Mucosa of descending colon (tissue), 3 donors: Measurements from ENCODE around the gene ST6GALNAC4. TPM values are rescaled to one million over a fixed set of nuclear protein-coding genes. Genes with fewer than 3 reads are reported as not detected.

ENCODE experiments used
- ATAC-seq: fragments of 200-7000 bp; cut with Tn5 transposase; one replicate; pipeline ENCODE4 v1.9.1; 2020; ENCODE audit warnings: mild to moderate bottlenecking, moderate library complexity
- DNase-seq, 3 donors: peaks; one replicate each; pipeline ENCODE4 v3.0.0-alpha.2; 2020
- H3K36me3 ChIP-seq: fragments of 200-600 bp; one replicate; pipeline ENCODE4 v1.8.0; 2021; ENCODE audit warnings: low read depth, mild to moderate bottlenecking
- H3K4me1 ChIP-seq: fragments of 200-600 bp; one replicate; pipeline ENCODE4 v1.8.0; 2021; ENCODE audit warnings: low read depth, mild to moderate bottlenecking
- H3K4me3 ChIP-seq: fragments of 200-600 bp; one replicate; pipeline ENCODE4 v1.8.0; 2021; ENCODE audit warnings: mild to moderate bottlenecking
- H3K9me3 ChIP-seq: fragments of 200-600 bp; one replicate; pipeline ENCODE4 v1.8.0; 2021; ENCODE audit warnings: mild to moderate bottlenecking
- CTCF ChIP-seq: fragments of 200-600 bp; IDR thresholded peaks from one replicate; pipeline ENCODE4 v1.8.0; 2022; ENCODE audit warnings: antibody characterized with exemption, mild to moderate bottlenecking
- intact Hi-C, 2 donors: fragments of 100-400 bp; cut with DNase I in 1 of 2; cut with micrococcal nuclease in 1 of 2; formaldehyde crosslinking; loops; one replicate each; pipeline versions ENCODE4 v1.11.0 to v1.11.1; 2022; cut with DNase I, micrococcal nuclease
- total RNA-seq, 3 donors: library from RNA; stranded (reverse); fragmentation: NEBNext Ultra II Directional in 2 of 3; extraction: Animal tissue kit (Norgen Biotek cat#: 25700) in 2 of 3; gene quantifications; one replicate each; pipeline versions ENCODE4 v1.2.1 to v1.2.4, GENCODE V29; 2021 to 2023
- donor health status: DM: no; HTN: no; CAD: no; lungs with moderate emphysema.
- donor health status: DM: no; HTN: no; CAD: no.
- donor health status: DM: no; HTN: yes; CAD: no.

Gene ST6GALNAC4
- total RNA-seq, 3 donors from 2014 or later: 31.0 to 39.2 (median 37.2) TPM

GRCh38 chr9:127876026-127876763 is 40.6 kb downstream of the ST6GALNAC4 start:
- intact Hi-C loops: loop anchor here in 1 of 2 donors (10.0 kb wide), 1 partner anchor 141 kb away; the partner anchor contains the start of gene TOR2A
- DNase-seq (peak in 1 of 3 donors; percentile 24), ATAC-seq (peak; percentile 64)
- Histone ChIP-seq H3K4me1 (peaks cover 32% of the 10 kb centered on the region), H3K9me3 (no peaks in the 10 kb centered on the region), H3K36me3 (no peaks in the 10 kb centered on the region), H3K4me3 (no peak overlapping the region)
- TF ChIP-seq CTCF: no peak

- intact Hi-C loops: loop anchor here in 1 of 2 donors (10.0 kb wide), 1 partner anchor 141 kb away; the partner anchor contains the start of gene TOR2A
- Histone ChIP-seq H3K4me1 (peaks cover 32% of the 10 kb centered on the region), H3K36me3 (no peaks in the 10 kb centered on the region), H3K9me3 (no peaks in the 10 kb centered on the region), H3K4me3 (no peak overlapping the region)
- TF ChIP-seq CTCF: no peak
- DNase-seq (no peak), ATAC-seq (peak; percentile 1)
Observed at GRCh38 chr9:127875306-127875966, 41.4 kb downstream of the ST6GALNAC4 start.

GRCh38 chr9:127874301-127875221 is 42.3 kb downstream of the ST6GALNAC4 start:
- intact Hi-C loops: loop anchor here in 1 of 2 donors (10.0 kb wide), 1 partner anchor 140 kb away; the partner anchor contains the start of gene TOR2A
- DNase-seq (no peak), ATAC-seq (peak; percentile 22)
- Histone ChIP-seq H3K4me3 (no peak overlapping the region), H3K4me1 (peaks cover 36% of the 10 kb centered on the region), H3K36me3 (no peaks in the 10 kb centered on the region), H3K9me3 (no peaks in the 10 kb centered on the region)
- no peak for TF ChIP-seq CTCF

- no peaks in the 10 kb centered on the region for H3K9me3 ChIP-seq
- TF ChIP-seq CTCF: no peak
- no peak for ATAC-seq
- no peak overlapping the region for H3K4me3 ChIP-seq
- peaks cover 36% of the 10 kb centered on the region for H3K4me1 ChIP-seq
- H3K36me3 ChIP-seq: no peaks in the 10 kb centered on the region
- intact Hi-C loops: loop anchor here in 1 of 2 donors (10.0 kb wide), 1 partner anchor 139 kb away; the partner anchor contains the start of gene TOR2A
- peak in 1 of 3 donors; percentile 52 for DNase-seq
Observed at GRCh38 chr9:127873886-127874285, 43.0 kb downstream of the ST6GALNAC4 start.

- H3K4me3 ChIP-seq: no peak overlapping the region
Observed at GRCh38 chr9:127873223-127873691, 43.6 kb downstream of the ST6GALNAC4 start.

More at GRCh38 chr9:127873223-127873691, 43.6 kb downstream of the ST6GALNAC4 start:
- no peak for DNase-seq
- intact Hi-C loops: loop anchor here in 1 of 2 donors (10.0 kb wide), 1 partner anchor 138 kb away; the partner anchor contains the start of gene TOR2A
- no peaks in the 10 kb centered on the region for H3K36me3 ChIP-seq
- ATAC-seq: no peak
- H3K4me1 ChIP-seq: peaks cover 35% of the 10 kb centered on the region
- no peaks in the 10 kb centered on the region for H3K9me3 ChIP-seq
- no peak for TF ChIP-seq CTCF
